SJCRH30 (cell line): Measurements from ENCODE around the gene TSKS. TPM values are rescaled to one million over a fixed set of nuclear protein-coding genes. Genes with fewer than 3 reads are reported as not detected.

ENCODE experiments used
- DNase-seq, 2 experiments: peaks; one replicate each; pipeline ENCODE4 v3.0.0-alpha.2; 2015 to 2020
- H3K27ac ChIP-seq: fragments of 250-450 bp; sonication (Bioruptor Pico); 2 replicates; pipeline ENCODE4 v1.5.1; 2020; ENCODE audit warnings: mild to moderate bottlenecking, moderate library complexity
- H3K27me3 ChIP-seq: fragments of 250-450 bp; sonication (Bioruptor Pico); 2 replicates; pipeline ENCODE4 v1.5.1; 2020; ENCODE audit warnings: mild to moderate bottlenecking, moderate library complexity
- H3K36me3 ChIP-seq: fragments of 250-450 bp; sonication (Bioruptor Pico); 2 replicates; pipeline ENCODE4 v1.5.1; 2020; ENCODE audit warnings: mild to moderate bottlenecking, moderate library complexity
- H3K4me1 ChIP-seq: fragments of 250-450 bp; sonication (Bioruptor Pico); 2 replicates; pipeline ENCODE4 v1.5.1; 2020; ENCODE audit warnings: mild to moderate bottlenecking, moderate library complexity
- H3K4me3 ChIP-seq: fragments of 250-450 bp; sonication (Bioruptor Pico); 2 replicates; pipeline ENCODE4 v1.5.1; 2020; ENCODE audit warnings: mild to moderate bottlenecking, moderate library complexity
- H3K9me3 ChIP-seq: fragments of 250-450 bp; sonication (Bioruptor Pico); replicated peaks from 2 replicates; pipeline ENCODE4 v1.5.1; 2020; ENCODE audit warnings: mild to moderate bottlenecking, moderate library complexity
- total RNA-seq: library from RNA; depleted of rRNA; stranded (reverse); fragments of >200 nt; shearing (Covaris generic); gene quantifications from 2 replicates; pipeline ENCODE4 v1.2.3, GENCODE V29; 2014; rRNA removed

Gene TSKS
- total RNA-seq, 1 experiment from 2014 or later = not detected

DNA sequence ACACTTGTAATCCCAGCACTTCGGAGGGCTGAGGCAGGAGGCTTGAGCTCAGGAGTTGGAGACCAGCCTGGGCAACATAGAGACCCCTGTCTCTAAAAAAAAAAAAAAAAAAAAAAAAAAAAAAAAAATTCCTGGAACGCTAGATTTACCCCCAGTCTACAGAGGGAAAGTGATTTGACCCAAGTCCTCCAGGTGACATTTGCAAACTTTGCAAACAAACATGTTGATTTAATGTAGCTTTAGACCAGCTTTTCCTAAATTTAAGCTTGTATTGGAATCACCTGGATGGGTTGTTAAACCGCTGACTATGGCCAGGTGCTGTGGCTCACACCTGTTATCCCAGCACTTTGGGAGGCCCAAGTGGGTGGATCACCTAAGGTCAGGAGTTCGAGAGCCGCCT, 63.7 kb downstream of the TSKS start:
- H3K9me3 ChIP-seq = no peaks in the 10 kb centered on the region
- no peaks in the 10 kb centered on the region for H3K36me3 ChIP-seq
- H3K27ac ChIP-seq = no peak overlapping the region
- DNase-seq = no peak
- no peaks in the 10 kb centered on the region for H3K27me3 ChIP-seq
- no peaks in the 10 kb centered on the region for H3K4me1 ChIP-seq
- no peak overlapping the region for H3K4me3 ChIP-seq

DNA sequence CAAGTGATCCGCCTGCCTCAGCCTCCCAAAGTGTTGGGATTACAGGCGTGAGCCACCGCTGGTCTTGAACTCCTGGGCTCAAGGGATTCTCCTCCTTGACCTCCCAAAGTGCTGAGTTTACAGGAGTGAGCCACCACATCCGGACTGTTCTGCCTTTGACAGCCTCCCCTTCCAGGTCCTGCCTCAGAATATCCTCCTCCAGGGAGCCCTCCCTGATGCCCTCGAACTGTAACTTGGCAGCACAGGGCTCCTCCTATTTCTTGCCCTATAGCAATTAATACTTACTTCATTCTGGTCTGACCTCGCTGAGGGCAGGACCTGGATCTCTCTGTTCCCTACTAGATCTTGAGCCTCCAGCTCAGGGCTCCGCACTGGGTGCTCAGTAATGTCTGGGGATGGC, 66.2 kb downstream of the TSKS start:
- no peaks in the 10 kb centered on the region for H3K27me3 ChIP-seq
- no peak overlapping the region for H3K4me3 ChIP-seq
- no peaks in the 10 kb centered on the region for H3K4me1 ChIP-seq
- no peaks in the 10 kb centered on the region for H3K9me3 ChIP-seq
- no peak for DNase-seq
- H3K36me3 ChIP-seq = no peaks in the 10 kb centered on the region
- H3K27ac ChIP-seq = no peak overlapping the region

DNA sequence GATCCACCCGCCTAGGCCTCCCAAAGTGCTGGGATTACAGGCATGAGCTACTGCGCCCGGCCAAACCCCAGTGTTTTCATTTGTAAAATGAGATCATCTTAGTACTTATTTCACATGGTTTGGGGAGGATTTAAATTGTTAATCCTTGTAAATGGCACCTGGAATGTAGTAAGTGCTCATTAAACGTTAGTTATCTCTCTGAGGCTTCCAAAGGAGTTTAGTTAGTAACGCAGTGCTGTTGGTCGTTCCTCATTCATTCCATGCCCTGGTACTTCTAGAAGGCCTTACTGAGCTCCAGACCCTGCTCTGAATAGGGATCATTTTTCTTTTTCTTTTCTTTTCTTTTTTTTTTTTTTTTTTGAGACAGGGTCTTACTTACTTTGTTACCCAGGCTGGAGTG, 67.0 kb downstream of the TSKS start:
- Histone ChIP-seq H3K9me3 (no peaks in the 10 kb centered on the region), H3K36me3 (no peaks in the 10 kb centered on the region), H3K4me3 (no peak overlapping the region), H3K27me3 (no peaks in the 10 kb centered on the region), H3K27ac (no peak overlapping the region), H3K4me1 (no peaks in the 10 kb centered on the region)
- no peak for DNase-seq

DNA sequence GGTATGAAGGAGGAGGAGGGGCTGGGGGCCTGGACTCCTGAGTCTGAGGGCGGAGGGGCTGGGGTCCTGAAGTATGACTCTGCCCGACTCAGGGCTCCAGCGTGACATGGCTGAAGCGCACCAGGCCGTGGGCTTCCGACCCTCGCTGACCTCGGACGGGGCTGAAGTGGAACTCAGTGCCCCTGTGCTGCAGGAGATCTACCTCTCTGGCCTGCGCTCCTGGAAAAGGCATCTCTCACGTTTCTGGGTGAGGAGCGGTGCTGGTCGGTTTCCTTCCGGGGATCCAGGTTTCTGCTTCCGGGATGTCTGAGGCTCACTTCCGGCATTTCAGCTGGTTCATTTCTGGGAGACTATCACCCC, 71.0 kb downstream of the TSKS start:
- no peaks in the 10 kb centered on the region for H3K27me3 ChIP-seq
- no peak overlapping the region for H3K4me3 ChIP-seq
- peaks cover 22% of the 10 kb centered on the region for H3K36me3 ChIP-seq
- H3K27ac ChIP-seq = no peak overlapping the region
- no peaks in the 10 kb centered on the region for H3K9me3 ChIP-seq
- 0 out of 2 replicates have a peak, but pooled peaks cover 3% of the 10 kb centered on the region for H3K4me1 ChIP-seq
- DNase-seq = no peak

DNA sequence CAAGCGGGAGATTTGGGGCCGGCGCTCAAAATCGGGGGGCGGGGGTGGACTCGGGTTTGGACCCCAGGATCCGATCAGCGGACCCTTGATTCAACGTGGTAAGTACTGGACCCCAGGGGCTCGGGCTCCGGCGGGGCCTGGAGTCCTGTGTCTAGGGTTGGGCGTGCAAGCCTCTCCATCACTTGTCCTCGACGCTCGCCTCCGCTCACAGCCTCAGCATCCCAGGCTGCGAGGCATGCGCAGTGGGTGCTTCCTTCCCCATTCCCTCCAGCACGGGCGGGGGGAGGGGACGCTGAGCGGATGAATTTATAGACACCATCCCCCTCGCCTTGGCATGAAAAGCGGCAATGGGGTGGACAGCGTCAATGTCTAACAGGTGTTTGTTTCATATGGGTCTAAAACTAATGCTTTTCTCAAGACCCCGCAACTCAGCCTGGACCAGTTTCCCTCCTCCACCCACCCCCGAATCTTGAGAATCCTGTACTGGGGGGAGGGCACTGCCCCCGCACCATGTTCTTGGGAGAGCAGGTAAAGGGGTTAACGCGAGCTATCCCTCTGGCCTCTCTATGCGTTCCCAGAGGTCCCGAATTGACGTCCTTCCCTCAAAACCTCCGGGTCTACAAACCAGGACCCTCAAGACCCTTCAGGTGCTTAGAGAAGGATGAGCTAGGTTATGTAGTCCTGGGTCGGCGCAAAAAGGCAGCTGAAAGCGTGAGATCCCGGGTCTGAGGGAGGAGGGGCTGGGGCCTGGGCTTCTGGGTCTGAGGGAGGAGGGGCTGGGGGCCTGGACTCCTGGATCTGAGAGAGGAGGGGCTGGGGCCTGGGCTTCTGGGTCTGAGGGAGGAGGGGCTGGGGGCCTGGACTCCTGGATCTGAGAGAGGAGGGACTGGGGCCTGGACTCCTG, 71.6 kb downstream of the TSKS start:
- H3K27ac ChIP-seq = no peak overlapping the region; the same call in 1 of the 2 replicates
- no peaks in the 10 kb centered on the region for H3K27me3 ChIP-seq
- peak; percentile 79 to 86 for DNase-seq
- H3K9me3 ChIP-seq = no peaks in the 10 kb centered on the region
- 0 out of 2 replicates have a peak, but pooled peaks cover 3% of the 10 kb centered on the region for H3K4me1 ChIP-seq
- peaks cover 26% of the 10 kb centered on the region for H3K36me3 ChIP-seq
- peak overlapping the region; percentile 57 for H3K4me3 ChIP-seq

DNA sequence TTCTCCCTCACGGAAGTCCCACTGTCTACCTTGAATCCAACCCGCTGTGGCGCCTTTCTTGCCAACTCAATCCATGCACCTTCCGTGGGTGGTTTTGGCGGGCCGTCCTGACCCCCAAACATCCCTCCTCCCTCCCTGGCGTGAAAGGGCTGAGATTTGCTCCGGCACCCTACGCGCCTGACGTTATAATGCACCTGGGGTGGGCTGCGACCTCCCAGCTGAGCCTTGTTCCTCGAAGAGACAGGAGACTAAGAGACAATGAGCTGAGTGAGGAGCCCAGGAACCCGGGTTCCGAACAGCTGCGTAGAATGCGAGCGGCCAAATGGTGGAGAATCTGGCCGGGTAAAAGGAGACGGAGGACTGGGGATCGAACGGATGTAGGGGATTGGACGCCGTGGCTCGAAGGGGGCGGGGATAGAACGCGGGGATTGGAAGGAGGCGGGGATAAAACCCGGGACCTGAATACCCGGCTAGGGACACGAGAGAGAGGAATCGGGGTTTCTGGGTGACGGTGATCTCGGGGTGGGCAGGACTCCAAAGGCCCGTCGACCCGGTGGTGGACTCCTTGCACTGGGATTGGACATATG, 72.4 kb downstream of the TSKS start, which contains the start of gene CPT1C:
CPT1C (plus strand) TSS at position 461 of the 587 bp plus-strand sequence. CDS start 1,137 bp downstream, outside the sequence.
- Histone ChIP-seq H3K4me3 (peak within 1 kb of the TSS; percentile 57), H3K27me3 (no peaks in the 10 kb centered on the region)
- DNase-seq = peak; percentile 91 to 94

DNA sequence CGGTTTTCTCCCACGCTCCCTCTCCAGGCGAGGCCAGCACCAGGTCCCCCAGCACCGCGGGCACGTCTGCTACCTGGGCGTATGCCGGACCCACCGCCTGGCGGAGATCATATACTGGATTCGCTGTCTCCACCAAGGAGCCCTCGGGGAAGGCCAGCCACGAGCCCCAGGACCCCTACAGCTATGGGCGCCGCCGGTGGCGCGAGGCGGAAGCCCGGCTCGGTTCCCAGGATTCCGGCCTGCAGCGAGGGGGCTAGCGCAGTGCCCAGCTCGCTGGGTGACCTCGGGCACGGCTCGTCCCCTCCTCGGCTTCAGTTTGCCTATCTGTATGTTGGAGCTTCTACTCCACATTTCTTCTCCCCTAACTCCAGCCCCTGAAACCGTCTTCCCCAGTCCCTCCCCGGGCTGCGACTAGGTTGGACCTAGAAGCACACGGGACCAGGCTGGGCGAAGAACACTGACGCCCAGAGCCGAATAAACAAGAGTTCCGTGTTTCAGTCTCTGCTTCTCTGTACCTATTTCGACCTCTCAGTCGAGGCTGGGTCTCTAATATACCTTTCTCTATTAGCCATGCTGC, 72.9 kb downstream of the TSKS start:
- 0 out of 2 replicates have a peak, but pooled peaks cover 3% of the 10 kb centered on the region for H3K4me1 ChIP-seq
- H3K9me3 ChIP-seq = no peaks in the 10 kb centered on the region
- no peaks in the 10 kb centered on the region for H3K27me3 ChIP-seq
- DNase-seq = no peak
- H3K27ac ChIP-seq = peak overlapping the region; percentile 67
- peak overlapping the region; percentile 57 for H3K4me3 ChIP-seq
- peaks cover 37% of the 10 kb centered on the region for H3K36me3 ChIP-seq

More for the DNA sequence above, 72.4 kb downstream of the TSKS start, which contains the start of gene CPT1C:
- peak within 1 kb of the TSS; percentile 67 for H3K27ac ChIP-seq
- H3K9me3 ChIP-seq = no peaks in the 10 kb centered on the region
- 0 out of 2 replicates have a peak, but pooled peaks cover 3% of the 10 kb centered on the region for H3K4me1 ChIP-seq
- H3K36me3 ChIP-seq = peaks cover 32% of the 10 kb centered on the region

Other genes with a start within 250 kb of the TSKS start
- gene RCN3, start 235.3 kb downstream of the TSKS start, total RNA-seq = 2.8 and 3.4 TPM in 2 replicates
- 54.2 and 66.5 TPM in 2 replicates for gene NOSIP, start 182.8 kb downstream of the TSKS start, total RNA-seq
- gene PRRG2, start 182.0 kb downstream of the TSKS start, total RNA-seq = 0.51 and 0.58 TPM in 2 replicates
- 6.1 and 6.3 TPM in 2 replicates for gene PRR12, start 172.1 kb downstream of the TSKS start, total RNA-seq
- gene RRAS, start 123.2 kb downstream of the TSKS start, total RNA-seq = 7.5 and 7.6 TPM in 2 replicates
- 15.9 and 16.3 TPM in 2 replicates for gene SCAF1, start 121.1 kb downstream of the TSKS start, total RNA-seq
- 35.1 and 38.6 TPM in 2 replicates for gene IRF3, start 97.4 kb downstream of the TSKS start, total RNA-seq
- gene BCL2L12, start 97.4 kb downstream of the TSKS start, total RNA-seq = 45.2 and 61.7 TPM in 2 replicates
- gene PRMT1, start 86.0 kb downstream of the TSKS start, total RNA-seq = 385 and 390 TPM in 2 replicates
- gene ADM5, start 73.7 kb downstream of the TSKS start, total RNA-seq = 5.5 and 7.7 TPM in 2 replicates
- gene CPT1C, start 72.2 kb downstream of the TSKS start, total RNA-seq = 15.2 and 20.4 TPM in 2 replicates
- gene AP2A1, start 3.7 kb upstream of the TSKS start, total RNA-seq = 66.5 and 68.8 TPM in 2 replicates
- gene FUZ, start 50.0 kb upstream of the TSKS start, total RNA-seq = 27.6 and 27.9 TPM in 2 replicates
- gene MED25, start 55.0 kb upstream of the TSKS start, total RNA-seq = 22.2 and 27.4 TPM in 2 replicates
- 77.1 and 91.2 TPM in 2 replicates for gene PTOV1, start 87.9 kb upstream of the TSKS start, total RNA-seq
- gene PNKP, start 104.3 kb upstream of the TSKS start, total RNA-seq = 24.2 and 40.6 TPM in 2 replicates
- 21.7 and 25.2 TPM in 2 replicates for gene AKT1S1, start 114.0 kb upstream of the TSKS start, total RNA-seq
- 9.1 and 9.4 TPM in 2 replicates for gene TBC1D17, start 114.4 kb upstream of the TSKS start, total RNA-seq
- gene IL4I1, start 133.6 kb upstream of the TSKS start, total RNA-seq = not detected in 2 replicates
- gene ATF5, start 165.9 kb upstream of the TSKS start, total RNA-seq = 8.4 and 8.9 TPM in 2 replicates
- gene NUP62, start 166.2 kb upstream of the TSKS start, total RNA-seq = 87.8 and 88.7 TPM in 2 replicates
- gene SIGLEC11, start 197.9 kb upstream of the TSKS start, total RNA-seq = 2.7 and 4.5 TPM in 2 replicates